ENCODE measurements around the gene OR51I1.

OR51I1 gene, protein sequence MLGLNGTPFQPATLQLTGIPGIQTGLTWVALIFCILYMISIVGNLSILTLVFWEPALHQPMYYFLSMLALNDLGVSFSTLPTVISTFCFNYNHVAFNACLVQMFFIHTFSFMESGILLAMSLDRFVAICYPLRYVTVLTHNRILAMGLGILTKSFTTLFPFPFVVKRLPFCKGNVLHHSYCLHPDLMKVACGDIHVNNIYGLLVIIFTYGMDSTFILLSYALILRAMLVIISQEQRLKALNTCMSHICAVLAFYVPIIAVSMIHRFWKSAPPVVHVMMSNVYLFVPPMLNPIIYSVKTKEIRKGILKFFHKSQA

DNA sequence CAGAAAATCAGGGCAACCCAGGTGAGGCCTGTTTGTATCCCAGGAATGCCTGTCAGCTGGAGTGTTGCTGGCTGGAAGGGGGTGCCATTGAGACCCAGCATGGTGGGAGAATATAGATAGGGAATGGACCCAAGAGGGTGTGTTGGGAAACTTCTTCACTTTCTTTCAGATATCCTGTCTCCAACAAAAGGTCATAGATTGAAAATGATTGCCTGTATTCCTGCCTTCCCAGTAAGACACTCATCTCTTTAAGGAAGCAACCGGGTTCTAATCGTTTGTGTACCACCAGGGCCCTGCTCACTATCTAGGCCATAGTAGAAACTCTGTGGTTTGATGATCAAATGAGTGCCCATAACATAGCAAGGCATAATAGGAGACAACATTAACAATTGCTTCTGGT, at the start of gene OR51I1:
Gene OR51I1, minus strand, starts transcription at position 101 of the 400 bp plus-strand sequence. Its CDS starts 0 bp downstream, at position 101.
- DNase-seq = no peak

- DNase-seq = no peak
These were observed 48.5 kb upstream of the OR51I1 start for GRCh38 chr11:5489576-5490357.

DNA sequence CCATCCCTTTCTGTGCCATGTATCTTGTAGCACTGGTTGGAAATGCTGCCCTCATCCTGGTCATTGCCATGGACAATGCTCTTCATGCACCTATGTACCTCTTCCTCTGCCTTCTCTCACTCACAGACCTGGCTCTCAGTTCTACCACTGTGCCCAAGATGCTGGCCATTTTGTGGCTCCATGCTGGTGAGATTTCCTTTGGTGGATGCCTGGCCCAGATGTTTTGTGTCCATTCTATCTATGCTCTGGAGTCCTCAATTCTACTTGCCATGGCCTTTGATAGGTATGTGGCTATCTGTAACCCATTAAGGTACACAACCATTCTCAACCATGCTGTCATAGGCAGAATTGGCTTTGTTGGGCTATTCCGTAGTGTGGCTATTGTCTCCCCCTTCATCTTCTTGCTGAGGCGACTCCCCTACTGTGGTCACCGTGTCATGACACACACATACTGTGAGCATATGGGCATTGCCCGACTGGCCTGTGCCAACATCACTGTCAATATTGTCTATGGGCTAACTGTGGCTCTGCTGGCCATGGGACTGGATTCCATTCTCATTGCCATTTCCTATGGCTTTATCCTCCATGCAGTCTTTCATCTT, 47.6 kb upstream of the OR51I1 start:
- DNase-seq = no peak

GRCh38 chr11:5488385-5488784, 47.1 kb upstream of the OR51I1 start, which contains the start of gene OR52D1:
TSS of gene OR52D1 (plus strand) at chr11:5488685. CDS start at chr11:5488707, 22 bp downstream.
- no peak for DNase-seq

GRCh38 chr11:5486421-5486820, 45.1 kb upstream of the OR51I1 start:
- DNase-seq = no peak

DNA sequence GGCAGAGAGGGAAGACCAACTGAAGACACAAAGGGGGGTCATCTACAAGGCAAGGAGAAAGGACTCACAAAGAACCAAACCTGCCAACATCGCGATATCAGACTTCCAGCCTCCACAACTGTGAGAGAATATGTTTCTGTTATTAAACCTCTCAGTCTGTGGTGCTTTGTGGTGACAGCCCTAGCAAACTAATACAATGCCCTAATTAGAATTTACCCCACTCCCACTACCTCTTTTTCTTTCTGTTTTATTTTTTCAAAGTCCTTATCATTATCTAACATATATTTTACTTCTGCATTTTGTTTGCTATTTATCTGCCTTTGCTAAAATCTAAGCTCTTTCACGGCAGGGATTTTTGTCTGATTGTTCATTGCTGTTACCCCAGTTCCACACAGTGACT, 44.7 kb upstream of the OR51I1 start:
- no peak for DNase-seq

DNA sequence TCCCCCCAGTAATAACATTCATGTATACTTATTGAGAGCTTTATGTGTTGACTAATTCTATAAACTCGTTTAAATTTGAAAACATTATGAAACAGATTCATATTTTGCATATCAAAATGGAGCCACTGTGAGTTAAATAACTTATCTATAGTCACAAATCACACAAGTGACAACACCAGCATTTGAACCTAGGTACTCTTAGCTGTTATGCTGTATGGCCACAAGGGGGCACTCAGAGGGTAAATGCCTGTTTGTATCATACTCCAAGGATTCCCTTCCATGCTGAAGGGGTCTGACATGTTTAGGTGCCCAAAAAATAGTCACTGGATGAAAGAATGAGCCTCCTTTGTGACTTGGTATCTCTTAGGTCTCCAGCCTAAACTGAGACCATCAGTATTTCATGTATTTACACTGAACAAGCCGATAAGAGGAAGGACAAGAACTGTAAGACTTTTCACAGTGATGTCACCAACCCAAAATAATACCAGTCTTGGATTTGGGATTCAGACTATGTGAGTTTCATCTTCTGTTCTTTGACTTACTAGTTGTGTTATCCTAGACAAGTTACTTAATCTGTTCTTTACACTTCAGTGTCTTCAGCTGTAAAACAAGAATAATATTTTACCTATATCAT, 35.0 kb upstream of the OR51I1 start:
- no peak for DNase-seq

- no peak for DNase-seq
These were observed 32.6 kb upstream of the OR51I1 start for GRCh38 chr11:5473921-5474320.

GRCh38 chr11:5467527-5467926, 26.2 kb upstream of the OR51I1 start:
- no peak for DNase-seq

GRCh38 chr11:5460983-5461621, 19.8 kb upstream of the OR51I1 start:
- no peak for DNase-seq

DNA sequence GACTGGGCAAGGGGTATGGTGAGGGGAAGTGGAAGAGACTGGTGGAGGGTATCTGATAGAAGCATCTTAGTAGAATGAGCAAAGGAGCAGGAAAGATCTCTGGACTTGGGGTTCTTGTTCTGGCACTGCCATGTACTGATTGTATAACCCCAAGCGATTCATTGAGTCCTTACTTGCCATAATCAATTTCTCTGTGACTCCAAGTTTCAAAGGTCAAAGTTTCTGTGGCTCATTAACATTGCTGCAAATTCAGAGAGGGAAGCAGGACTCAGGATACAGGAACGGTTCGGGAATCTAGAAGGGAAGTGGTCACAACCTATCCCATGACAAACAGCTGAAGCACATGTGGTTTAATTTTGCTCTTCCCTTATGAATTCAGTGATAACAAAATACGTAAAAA, 8.1 kb upstream of the OR51I1 start:
- DNase-seq = no peak

GRCh38 chr11:5449023-5449422, 7.7 kb upstream of the OR51I1 start, which contains the start of gene OR51I2:
TSS of gene OR51I2 (plus strand) at chr11:5449323. CDS start at chr11:5453489, 4,166 bp downstream.
- no peak for DNase-seq

- DNase-seq = no peak
These were observed 2.6 kb upstream of the OR51I1 start for GRCh38 chr11:5443835-5444393.

GRCh38 chr11:5423131-5423530, 18.2 kb downstream of the OR51I1 start:
- DNase-seq = no peak

DNA sequence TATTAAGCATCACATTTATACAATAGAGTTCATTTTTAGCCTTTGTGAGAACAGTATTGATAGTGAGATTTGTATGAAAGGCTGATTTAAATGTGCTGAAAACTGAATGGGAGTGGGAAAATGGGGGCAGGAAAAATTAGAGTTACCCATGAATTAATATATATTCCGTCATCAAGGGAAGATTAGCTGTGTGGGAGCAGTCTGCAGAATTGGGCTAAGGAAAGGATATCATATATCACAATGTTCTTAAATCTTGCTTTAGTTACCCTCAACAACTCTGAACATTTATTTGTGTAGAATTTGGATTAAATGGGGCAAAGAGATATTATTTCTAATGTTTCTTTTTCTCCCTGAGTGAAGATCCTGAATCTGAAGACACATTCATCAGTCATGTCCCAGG, 19.5 kb downstream of the OR51I1 start, which contains the start of gene OR51Q1:
Gene OR51Q1, plus strand, starts transcription at position 301 of the 400 bp plus-strand sequence. Its CDS starts 90 bp downstream, at position 391.
- no peak for DNase-seq

DNA sequence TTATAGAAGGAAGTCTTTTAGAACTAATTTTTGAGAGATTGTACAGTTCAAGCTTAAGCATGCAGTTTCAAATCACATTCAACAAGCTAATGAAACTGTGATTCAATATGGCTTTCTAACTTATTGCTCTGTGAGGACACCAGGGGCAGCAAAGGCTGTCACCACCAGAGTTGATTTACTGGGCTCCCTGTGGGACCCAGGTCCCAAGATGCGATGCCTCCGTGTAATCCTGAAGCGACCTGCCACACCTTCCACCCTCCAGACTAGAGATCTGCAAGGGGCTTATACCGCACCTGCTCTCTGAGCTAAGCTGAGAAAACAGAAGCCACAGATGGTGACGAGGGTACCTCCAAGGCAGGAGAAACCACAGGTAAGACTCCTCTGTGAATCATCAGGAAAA, 20.3 kb downstream of the OR51I1 start:
- no peak for DNase-seq

GRCh38 chr11:5405173-5405572, 36.1 kb downstream of the OR51I1 start:
- no peak for DNase-seq

DNA sequence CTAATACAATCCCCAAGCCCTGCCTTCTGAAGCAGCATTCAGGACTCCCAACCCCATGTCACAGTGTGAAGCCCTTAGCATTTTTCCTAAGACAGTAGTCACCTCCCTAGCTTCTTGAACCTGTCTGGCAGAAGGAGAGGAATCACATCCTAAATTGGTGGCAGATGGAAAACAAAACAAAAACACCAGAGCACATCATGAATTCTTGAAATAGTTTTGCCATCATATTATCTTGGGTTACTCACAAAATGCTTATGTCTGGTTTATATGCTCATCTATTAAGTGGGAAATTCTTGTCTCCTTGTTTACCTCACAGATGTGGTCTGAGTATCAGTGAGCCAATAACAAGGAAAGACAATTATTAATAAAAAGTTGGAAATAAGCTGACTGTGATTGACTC, 42.4 kb downstream of the OR51I1 start:
- no peak for DNase-seq

DNA sequence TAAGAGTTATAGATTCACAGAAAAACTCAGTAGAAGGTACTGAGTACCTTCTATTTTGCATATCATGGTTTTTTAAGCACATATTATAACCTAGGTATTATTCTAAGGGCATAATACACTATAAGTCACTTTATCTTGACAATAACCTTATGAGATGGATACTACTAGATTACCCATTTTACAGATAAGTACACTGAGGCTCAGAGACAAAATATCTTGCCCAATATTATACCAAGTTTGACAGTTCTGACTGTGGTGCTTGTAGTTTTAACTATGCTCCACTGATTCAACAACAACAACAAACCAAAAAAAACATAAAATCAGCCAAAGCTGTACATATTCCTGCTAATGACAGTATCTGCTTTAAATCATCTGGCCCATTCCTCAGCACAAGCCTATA, 47.2 kb downstream of the OR51I1 start:
- no peak for DNase-seq

All from GF-D8 (cell line).